ENCODE measurements around the gene YTHDF1.

GRCh38 chr20:63178446-63178820 lies 37.5 kb downstream of the YTHDF1 start:
- no peak for TF ChIP-seq BHLHE40 (IDR thresholded peaks at IDR 0.05; ENCODE audit: low read depth, low read length)
- no peak for TF ChIP-seq RFX5 (IDR thresholded peaks at IDR 0.05; ENCODE audit: low read depth, low read length)
- TF ChIP-seq CTCF (conservative IDR thresholded peaks at IDR 0.05; ENCODE audit: low read depth, low read length), result no peak
- TF ChIP-seq MXI1 (IDR thresholded peaks at IDR 0.05; ENCODE audit: borderline replicate concordance, low read depth, low read length), result no peak
- no peak for TF ChIP-seq CEBPB (IDR thresholded peaks at IDR 0.05; ENCODE audit: low read depth, low read length)
- no peak for TF ChIP-seq CHD1 (IDR thresholded peaks at IDR 0.05; ENCODE audit: low read depth, low read length)
- no peak for TF ChIP-seq POLR2A (IDR thresholded peaks at IDR 0.05; ENCODE audit: low read depth, low read length)
- no peak for TF ChIP-seq RAD21 (IDR thresholded peaks at IDR 0.05; ENCODE audit: low read length)
- TF ChIP-seq MAZ (IDR thresholded peaks at IDR 0.05; ENCODE audit: borderline replicate concordance, low read depth, low read length), result no peak
- no peak for TF ChIP-seq ELK1 (IDR thresholded peaks at IDR 0.05; ENCODE audit: borderline replicate concordance, low read depth, low read length)
- TF ChIP-seq USF2 (IDR thresholded peaks at IDR 0.05; ENCODE audit: low read depth, low read length), result no peak
- no peak for TF ChIP-seq FOS (IDR thresholded peaks at IDR 0.05; ENCODE audit: low read depth, low read length)
- TF ChIP-seq MAFK (IDR thresholded peaks at IDR 0.05; ENCODE audit: low read depth, low read length), result no peak
